Lower lobe of right lung (tissue), 2 donors: ENCODE data around the gene SPATA31C1. TPM values are rescaled to one million over a fixed set of nuclear protein-coding genes. Genes with fewer than 3 reads are reported as not detected.

Source experiments
- ATAC-seq, 2 donors: fragments of 200-7000 bp; cut with Tn5 transposase; one replicate each; pipeline ENCODE4 v1.9.1; 2020 to 2022; ENCODE audit warnings: mild to moderate bottlenecking in 2 of 2, moderate library complexity in 2 of 2
- DNase-seq: peaks from one replicate; pipeline ENCODE4 v3.0.0-alpha.2; 2020
- H3K27ac ChIP-seq: fragments of 200-600 bp; one replicate; pipeline ENCODE4 v1.8.0; 2022
- H3K27me3 ChIP-seq: fragments of 200-600 bp; one replicate; pipeline ENCODE4 v1.8.0; 2022; ENCODE audit warnings: low read depth
- H3K36me3 ChIP-seq: fragments of 200-600 bp; one replicate; pipeline ENCODE4 v1.8.0; 2022; ENCODE audit warnings: mild to moderate bottlenecking
- H3K4me1 ChIP-seq: fragments of 200-600 bp; one replicate; pipeline ENCODE4 v1.8.0; 2022
- H3K4me3 ChIP-seq: fragments of 200-600 bp; one replicate; pipeline ENCODE4 v1.8.0; 2022; ENCODE audit warnings: mild to moderate bottlenecking
- H3K9me3 ChIP-seq: fragments of 200-600 bp; one replicate; pipeline ENCODE4 v1.8.0; 2022
- intact Hi-C: fragments of 100-400 bp; cut with DNase I; formaldehyde crosslinking; loops from one replicate; pipeline ENCODE4 v1.11.0; 2022
- total RNA-seq: library from RNA; stranded (reverse); fragmentation: NEBNext Ultra II Directional; extraction: Animal tissue kit (Norgen Biotek cat#: 25700); gene quantifications from one replicate; pipeline ENCODE4 v1.2.1, GENCODE V29; 2021
- TF ChIP-seq, protein P1 (sequence below): fragments of 200-600 bp; IDR thresholded peaks from one replicate; pipeline ENCODE4 v1.8.0; 2022; ENCODE audit warnings: antibody characterized with exemption, mild to moderate bottlenecking
- donor health status: DM: no; HTN: yes; CAD: no; lungs with severe emphysema.

SPATA31C1 gene
- total RNA-seq, 1 donor from 2014 or later = not detected

DNA sequence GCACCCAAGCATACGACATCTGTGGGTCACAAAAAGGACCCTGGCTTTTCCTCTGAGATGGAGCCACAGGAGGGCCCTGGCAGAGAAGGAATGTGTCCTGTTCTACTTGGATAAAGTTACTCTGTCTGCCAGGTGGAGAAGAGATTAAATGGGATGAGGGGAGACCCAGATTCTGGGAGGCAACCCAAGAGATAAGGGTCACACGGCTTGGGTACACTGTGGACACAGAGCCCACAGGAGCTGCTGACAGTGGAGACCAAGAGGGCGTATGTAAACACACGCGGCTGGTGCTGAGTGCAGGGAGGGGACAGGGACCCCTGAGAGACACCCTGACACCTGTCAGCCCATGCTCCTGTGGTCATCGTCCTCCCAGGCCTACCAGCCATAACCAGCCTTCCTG, 50.4 kb downstream of the SPATA31C1 start:
- Histone ChIP-seq H3K4me1 (no peaks in the 10 kb centered on the region), H3K27ac (no peak overlapping the region), H3K36me3 (peaks cover 19% of the 10 kb centered on the region), H3K9me3 (no peaks in the 10 kb centered on the region), H3K27me3 (no peaks in the 10 kb centered on the region), H3K4me3 (no peak overlapping the region)
- ATAC-seq (no peak), DNase-seq (no peak)
- intact Hi-C loops = no loop called here
- TF ChIP-seq, protein P1, sequence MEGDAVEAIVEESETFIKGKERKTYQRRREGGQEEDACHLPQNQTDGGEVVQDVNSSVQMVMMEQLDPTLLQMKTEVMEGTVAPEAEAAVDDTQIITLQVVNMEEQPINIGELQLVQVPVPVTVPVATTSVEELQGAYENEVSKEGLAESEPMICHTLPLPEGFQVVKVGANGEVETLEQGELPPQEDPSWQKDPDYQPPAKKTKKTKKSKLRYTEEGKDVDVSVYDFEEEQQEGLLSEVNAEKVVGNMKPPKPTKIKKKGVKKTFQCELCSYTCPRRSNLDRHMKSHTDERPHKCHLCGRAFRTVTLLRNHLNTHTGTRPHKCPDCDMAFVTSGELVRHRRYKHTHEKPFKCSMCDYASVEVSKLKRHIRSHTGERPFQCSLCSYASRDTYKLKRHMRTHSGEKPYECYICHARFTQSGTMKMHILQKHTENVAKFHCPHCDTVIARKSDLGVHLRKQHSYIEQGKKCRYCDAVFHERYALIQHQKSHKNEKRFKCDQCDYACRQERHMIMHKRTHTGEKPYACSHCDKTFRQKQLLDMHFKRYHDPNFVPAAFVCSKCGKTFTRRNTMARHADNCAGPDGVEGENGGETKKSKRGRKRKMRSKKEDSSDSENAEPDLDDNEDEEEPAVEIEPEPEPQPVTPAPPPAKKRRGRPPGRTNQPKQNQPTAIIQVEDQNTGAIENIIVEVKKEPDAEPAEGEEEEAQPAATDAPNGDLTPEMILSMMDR = no peak

DNA sequence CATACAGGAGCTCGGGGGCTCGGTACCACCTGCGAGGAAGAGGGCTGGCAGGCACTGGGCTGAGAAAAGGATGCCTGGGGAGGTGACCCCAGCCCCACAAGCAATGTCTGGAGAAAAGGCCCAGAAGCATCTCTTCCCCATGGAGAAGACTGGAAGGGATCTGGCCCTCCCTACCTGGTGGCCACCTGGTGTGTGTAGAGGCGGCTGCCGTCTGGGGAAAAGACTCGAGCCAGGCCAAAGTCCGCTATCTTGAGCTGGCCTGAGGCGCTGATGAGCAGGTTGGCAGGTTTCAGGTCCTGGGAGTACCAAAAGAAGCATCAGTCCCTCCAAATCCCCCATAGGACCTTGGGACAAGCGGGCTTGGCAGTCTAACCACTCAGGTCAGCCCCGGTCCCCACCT, 52.8 kb downstream of the SPATA31C1 start:
- Histone ChIP-seq H3K27ac (no peak overlapping the region), H3K4me3 (no peak overlapping the region), H3K4me1 (no peaks in the 10 kb centered on the region), H3K27me3 (no peaks in the 10 kb centered on the region), H3K36me3 (peaks cover 19% of the 10 kb centered on the region), H3K9me3 (no peaks in the 10 kb centered on the region)
- TF ChIP-seq, protein P1 = no peak
- intact Hi-C loops = no loop called here
- DNase-seq (no peak), ATAC-seq (no peak)

DNA sequence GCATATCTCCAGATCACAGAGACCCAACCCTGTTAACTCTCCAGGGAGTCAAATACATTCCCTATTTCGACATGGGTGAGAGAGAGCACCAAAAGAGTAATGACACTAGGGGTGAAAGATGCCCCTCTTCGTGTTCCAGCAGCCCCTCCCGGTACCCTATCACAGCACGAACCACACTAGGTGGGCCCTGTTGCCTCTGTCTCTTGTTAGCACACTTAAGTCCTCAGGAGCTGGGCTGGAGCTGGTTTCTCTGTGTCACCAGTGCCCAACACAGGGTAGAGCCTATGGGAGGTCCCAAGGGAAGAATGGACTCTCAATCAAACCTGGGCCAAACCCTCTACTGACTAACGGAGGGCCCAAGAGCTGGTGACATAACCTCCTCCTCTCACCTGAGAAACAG, 55.4 kb downstream of the SPATA31C1 start:
- Histone ChIP-seq H3K9me3 (no peaks in the 10 kb centered on the region), H3K27ac (no peak overlapping the region), H3K4me1 (no peaks in the 10 kb centered on the region), H3K27me3 (no peaks in the 10 kb centered on the region), H3K4me3 (no peak overlapping the region), H3K36me3 (peaks cover 16% of the 10 kb centered on the region)
- intact Hi-C loops = no loop called here
- DNase-seq (no peak), ATAC-seq (no peak)
- TF ChIP-seq, protein P1 = no peak

Other genes with a start within 250 kb of the SPATA31C1 start
- gene CTSL, start 191.8 kb upstream of the SPATA31C1 start, total RNA-seq = 208 TPM
- gene SPATA31E1, start 35.1 kb upstream of the SPATA31C1 start, total RNA-seq = not detected
- 7.1 TPM for gene CDK20, start 56.6 kb downstream of the SPATA31C1 start, total RNA-seq
- not detected for gene SPATA31C2, start 220.5 kb downstream of the SPATA31C1 start, total RNA-seq